Cardiac septum (tissue), 1 donor: Measurements from ENCODE around the gene TRUB1. TPM values are rescaled to one million over a fixed set of nuclear protein-coding genes. Genes with fewer than 3 reads are reported as not detected.

Experiments
- DNase-seq: peaks from one replicate; pipeline ENCODE4 v3.0.0-alpha.2; 2020; ENCODE audit warnings: low spot score
- intact Hi-C: fragments of 100-400 bp; cut with DNase I; formaldehyde crosslinking; loops from one replicate; pipeline ENCODE4 v1.14.0; 2022
- total RNA-seq: library from RNA; stranded (reverse); fragmentation: NEBNext Ultra II Directional; extraction: Animal tissue kit (Norgen Biotek cat#: 25700); gene quantifications from one replicate; pipeline ENCODE4 v1.2.1, GENCODE V29; 2021
- donor health status: DM: no; HTN: no; CAD: no.

TRUB1 gene
- total RNA-seq, 1 donor from 2014 or later, result 24.3 TPM

- no peak for DNase-seq
- intact Hi-C loops, result no loop called here
These were observed 84.7 kb downstream of the TRUB1 start for GRCh38 chr10:115022733-115023132.

- no peak for DNase-seq
These were observed 85.7 kb downstream of the TRUB1 start for GRCh38 chr10:115023715-115024114.

GRCh38 chr10:115024371-115024770, 86.4 kb downstream of the TRUB1 start:
- DNase-seq, result no peak
- intact Hi-C loops, result no loop called here

More at GRCh38 chr10:115023715-115024114, 85.7 kb downstream of the TRUB1 start:
- intact Hi-C loops, result no loop called here

GRCh38 chr10:115026056-115026745, 88.2 kb downstream of the TRUB1 start:
- DNase-seq, result no peak

DNA sequence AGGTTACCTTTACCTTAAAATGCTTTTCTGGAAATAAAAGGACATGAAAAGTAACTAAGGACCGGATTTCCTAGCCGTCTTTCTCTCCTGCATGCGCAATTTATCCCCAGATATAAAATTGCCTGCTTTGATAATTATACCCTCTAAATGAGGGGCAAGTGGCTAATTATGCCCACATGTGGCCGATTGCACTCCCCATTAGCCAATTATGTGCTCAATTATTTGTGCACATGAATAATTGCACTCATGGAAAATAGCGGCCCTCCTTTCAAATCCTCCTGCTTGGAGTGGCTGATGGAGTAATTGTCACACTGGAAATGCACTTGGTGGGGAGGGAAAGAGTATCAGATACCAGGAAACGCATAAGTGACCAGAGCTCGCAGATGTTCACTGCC, 88.7 kb downstream of the TRUB1 start:
- intact Hi-C loops, result no loop called here
- no peak for DNase-seq

More at GRCh38 chr10:115026056-115026745, 88.2 kb downstream of the TRUB1 start:
- intact Hi-C loops, result no loop called here

Other genes starting within 250 kb of the TRUB1 start
- 26.5 TPM for gene FHIP2A, start 116.4 kb upstream of the TRUB1 start, total RNA-seq
- gene ATRNL1, start 155.2 kb downstream of the TRUB1 start, total RNA-seq, result 25.8 TPM